Fibroblast of the aortic adventitia (primary cell): ENCODE results near the gene THOC1. TPM values are rescaled to one million over a fixed set of nuclear protein-coding genes. Genes with fewer than 3 reads are reported as not detected.
"Not testable (repeated sequence)": the region's sequence is repeated elsewhere in the genome, so short reads cannot be mapped to it uniquely, and the experiment has no call there.

ENCODE experiments used
- DNase-seq: peaks from one replicate; pipeline ENCODE4 v3.0.0-alpha.2; 2010; ENCODE audit warnings: low read depth
- H3K4me3 ChIP-seq: 2 replicates; pipeline ENCODE4 v1.5.1; 2011; ENCODE audit warnings: low read depth, mild to moderate bottlenecking, control low read depth, low read length, moderate library complexity
- CTCF ChIP-seq: IDR thresholded peaks from 2 replicates; pipeline ENCODE4 v1.5.1; 2011; ENCODE audit warnings: mild to moderate bottlenecking, low read length, control low read depth, inconsistent platforms; ENCODE audit not compliant: insufficient read depth
- total RNA-seq: library from RNA; depleted of rRNA; stranded (reverse); fragments of >200 nt; gene quantifications from 2 replicates; pipeline ENCODE4 v1.2.3, GENCODE V29; 2012; ENCODE audit warnings: low replicate concordance

Gene THOC1
- total RNA-seq, 1 donor = 55.4 TPM

- DNase-seq = peak; percentile 68
- TF ChIP-seq CTCF = no peak
- H3K4me3 ChIP-seq = no peak overlapping the region
Measured at GRCh38 chr18:295756-296490, 28.1 kb upstream of the THOC1 start.

- H3K4me3 ChIP-seq = no peak overlapping the region
- no peak for DNase-seq
- no peak for TF ChIP-seq CTCF
Measured at GRCh38 chr18:294566-294965, 26.7 kb upstream of the THOC1 start.

GRCh38 chr18:293536-293935, 25.7 kb upstream of the THOC1 start:
- TF ChIP-seq CTCF = no peak
- peak; percentile 78 for DNase-seq
- H3K4me3 ChIP-seq = no peak overlapping the region

GRCh38 chr18:292271-292670, 24.4 kb upstream of the THOC1 start:
- TF ChIP-seq CTCF = peak; percentile 36
- H3K4me3 ChIP-seq = no peak overlapping the region
- DNase-seq = peak; percentile 19

GRCh38 chr18:289970-290369, 22.1 kb upstream of the THOC1 start:
- DNase-seq = not testable (repeated sequence)

GRCh38 chr18:289026-289425, 21.2 kb upstream of the THOC1 start:
- TF ChIP-seq CTCF = no peak
- H3K4me3 ChIP-seq = no peak overlapping the region
- no peak for DNase-seq

More at GRCh38 chr18:289970-290369, 22.1 kb upstream of the THOC1 start:
- not testable (repeated sequence) for H3K4me3 ChIP-seq

GRCh38 chr18:286515-287310, 18.9 kb upstream of the THOC1 start:
- peak; percentile 59 for TF ChIP-seq CTCF
- DNase-seq = peak; percentile 69
- H3K4me3 ChIP-seq = no peak overlapping the region
